HEK293 (cell line): ENCODE measurements around the gene FARSA.

ENCODE experiments used
- CTCF ChIA-PET: fragments of 350-600 bp; formaldehyde crosslinking; extraction: SDS; loops from one replicate; lab custom pipeline; 2021; ENCODE audit warnings: antibody characterized with exemption; lab: Yijun Ruan, JAX
- POLR2A ChIA-PET: fragments of 300-600 bp; formaldehyde crosslinking; extraction: SDS; loops from one replicate; lab custom pipeline; 2020; ENCODE audit warnings: antibody characterized with exemption, inconsistent platforms; lab: Yijun Ruan, JAX
- H3K27ac ChIP-seq: fragments of 200-500 bp; sonication (Bioruptor generic); 2 replicates; pipeline ENCODE4 v1.5.1; 2014; ENCODE audit warnings: low read depth, low read length, control low read depth, inconsistent platforms; ENCODE audit errors: extremely low read depth
- H3K36me3 ChIP-seq, 2 experiments: fragments of 200-500 bp in 1 of 2; sonication (Bioruptor generic) in 1 of 2; 1 replicate in 1 of 2; 2 replicates in 1 of 2; pipeline ENCODE4 v1.5.1; 2014 to 2017; ENCODE audit warnings: inconsistent platforms in 2 of 2, low read length in 2 of 2; ENCODE audit not compliant: control insufficient read depth in 2 of 2, insufficient read depth in 1 of 2
- H3K4me1 ChIP-seq: fragments of 200-500 bp; sonication (Bioruptor generic); 2 replicates; pipeline ENCODE4 v1.5.1; 2014; ENCODE audit warnings: mild to moderate bottlenecking, low read length, inconsistent platforms; ENCODE audit not compliant: control insufficient read depth, insufficient read depth
- H3K4me3 ChIP-seq: 2 replicates; pipeline ENCODE4 v1.5.1; 2011; ENCODE audit warnings: low read depth, mild to moderate bottlenecking, control low read depth, low read length, moderate library complexity
- H3K9me3 ChIP-seq: fragments of 200-500 bp; sonication (Bioruptor generic); 2 replicates; pipeline ENCODE4 v1.5.1; 2014; ENCODE audit warnings: low read depth, low read length, inconsistent platforms; ENCODE audit not compliant: control insufficient read depth, insufficient read depth
- ELK4 ChIP-seq: IDR thresholded peaks from 2 replicates; pipeline ENCODE4 v1.6.1; 2011; ENCODE audit warnings: mild to moderate bottlenecking, low read depth, low read length, borderline replicate concordance
- GLIS1 ChIP-seq: fragments of 450-650 bp; formaldehyde crosslinking; IDR thresholded peaks from 2 replicates; pipeline ENCODE4 v1.5.1; 2016; ENCODE audit warnings: missing biosample characterization, missing genetic modification characterization
- MZF1 ChIP-seq: fragments of 450-650 bp; formaldehyde crosslinking; IDR thresholded peaks from 2 replicates; pipeline ENCODE4 v1.5.1; 2017; ENCODE audit warnings: missing biosample characterization, missing genetic modification characterization, borderline replicate concordance
- OSR2 ChIP-seq: fragments of 450-650 bp; formaldehyde crosslinking; IDR thresholded peaks from 2 replicates; pipeline ENCODE4 v1.5.1; 2016; ENCODE audit warnings: missing biosample characterization, missing genetic modification characterization
- PATZ1 ChIP-seq: fragments of 450-650 bp; formaldehyde crosslinking; IDR thresholded peaks from 2 replicates; pipeline ENCODE4 v1.5.1; 2016; ENCODE audit warnings: missing biosample characterization, missing genetic modification characterization
- PRDM6 ChIP-seq: fragments of 450-650 bp; formaldehyde crosslinking; IDR thresholded peaks from 2 replicates; pipeline ENCODE4 v1.5.1; 2017; ENCODE audit warnings: missing biosample characterization, missing genetic modification characterization
- ZBTB44 ChIP-seq: fragments of 450-650 bp; IDR thresholded peaks from 2 replicates; pipeline ENCODE4 v1.5.1; 2018; ENCODE audit warnings: missing biosample characterization, mild to moderate bottlenecking, missing genetic modification characterization
- ZFHX2 ChIP-seq: fragments of 450-650 bp; formaldehyde crosslinking; conservative IDR thresholded peaks from 2 replicates; pipeline ENCODE4 v1.5.1; 2016; ENCODE audit warnings: missing biosample characterization, missing genetic modification characterization
- ZNF121 ChIP-seq: fragments of 450-650 bp; formaldehyde crosslinking; IDR thresholded peaks from 2 replicates; pipeline ENCODE4 v1.5.1; 2016; ENCODE audit warnings: missing biosample characterization, missing genetic modification characterization
- ZNF19 ChIP-seq: fragments of 450-650 bp; formaldehyde crosslinking; IDR thresholded peaks from 2 replicates; pipeline ENCODE4; 2016; ENCODE audit warnings: missing biosample characterization, missing genetic modification characterization, low read depth
- ZNF350 ChIP-seq: fragments of 450-650 bp; formaldehyde crosslinking; IDR thresholded peaks from 2 replicates; pipeline ENCODE4 v1.5.0; 2017; ENCODE audit warnings: missing biosample characterization, mild to moderate bottlenecking, missing genetic modification characterization
- ZNF394 ChIP-seq: fragments of 450-650 bp; formaldehyde crosslinking; IDR thresholded peaks from 2 replicates; pipeline ENCODE4 v1.5.1; 2016; ENCODE audit warnings: missing biosample characterization, missing genetic modification characterization, mild to moderate bottlenecking, moderate library complexity, borderline replicate concordance
- ZNF404 ChIP-seq: fragments of 450-650 bp; formaldehyde crosslinking; IDR thresholded peaks from 2 replicates; pipeline ENCODE4 v1.5.1; 2017; ENCODE audit warnings: missing biosample characterization, missing genetic modification characterization
- ZNF416 ChIP-seq: fragments of 450-650 bp; formaldehyde crosslinking; IDR thresholded peaks from 2 replicates; pipeline ENCODE4 v1.5.1; 2016; ENCODE audit warnings: missing biosample characterization, missing genetic modification characterization
- ZNF548 ChIP-seq: fragments of 450-650 bp; formaldehyde crosslinking; IDR thresholded peaks from 2 replicates; pipeline ENCODE4 v1.5.1; 2016; ENCODE audit warnings: missing biosample characterization, missing genetic modification characterization
- ZNF560 ChIP-seq: fragments of 450-650 bp; formaldehyde crosslinking; IDR thresholded peaks from 2 replicates; pipeline ENCODE4 v1.5.1; 2017; ENCODE audit warnings: missing biosample characterization, missing genetic modification characterization, borderline replicate concordance
- ZNF623 ChIP-seq: fragments of 450-650 bp; formaldehyde crosslinking; IDR thresholded peaks from 2 replicates; pipeline ENCODE4 v1.5.1; 2016; ENCODE audit warnings: missing biosample characterization, missing genetic modification characterization
- ZNF629 ChIP-seq: fragments of 450-650 bp; formaldehyde crosslinking; IDR thresholded peaks from 2 replicates; pipeline ENCODE4 v1.5.1; 2017; ENCODE audit warnings: missing biosample characterization, missing genetic modification characterization
- ZNF664 ChIP-seq: fragments of 450-650 bp; formaldehyde crosslinking; IDR thresholded peaks from 2 replicates; pipeline ENCODE4 v1.5.1; 2016; ENCODE audit warnings: missing biosample characterization, missing genetic modification characterization
- ZNF677 ChIP-seq: fragments of 450-650 bp; IDR thresholded peaks from 2 replicates; pipeline ENCODE4 v1.5.0; 2018; ENCODE audit warnings: missing biosample characterization, mild to moderate bottlenecking, missing genetic modification characterization, moderate library complexity
- ZNF701 ChIP-seq: fragments of 450-650 bp; formaldehyde crosslinking; IDR thresholded peaks from 2 replicates; pipeline ENCODE4 v1.5.1; 2016; ENCODE audit warnings: missing biosample characterization, missing genetic modification characterization
- ZNF830 ChIP-seq: fragments of 450-650 bp; IDR thresholded peaks from 2 replicates; pipeline ENCODE4 v1.5.0; 2018; ENCODE audit warnings: missing biosample characterization, missing genetic modification characterization, low read depth, mild to moderate bottlenecking, moderate library complexity
- TF ChIP-seq, protein P1 (sequence below): fragments of 450-650 bp; formaldehyde crosslinking; IDR thresholded peaks from 2 replicates; pipeline ENCODE4 v1.5.1; 2016; ENCODE audit warnings: missing biosample characterization, missing genetic modification characterization

FARSA gene

GRCh38 chr19:12922959-12923358, 10.6 kb downstream of the FARSA start:
- no peak overlapping the region for H3K27ac ChIP-seq
- no peak overlapping the region for H3K4me3 ChIP-seq
- POLR2A ChIA-PET, result interaction anchor here (0.6 to 1.7 kb wide), 2 partner anchors 10 to 210 kb away, joined by 3 to 8 read pairs; partner anchors contain the start of gene FARSA
- peaks cover 33 to 51% of the 10 kb centered on the region in 2 experiments; a peak in 2 of 3 replicates for H3K36me3 ChIP-seq
- H3K9me3 ChIP-seq, result no peaks in the 10 kb centered on the region
- CTCF ChIA-PET, result no interaction called here
- H3K4me1 ChIP-seq, result no peaks in the 10 kb centered on the region
- TF ChIP-seq, protein P1, sequence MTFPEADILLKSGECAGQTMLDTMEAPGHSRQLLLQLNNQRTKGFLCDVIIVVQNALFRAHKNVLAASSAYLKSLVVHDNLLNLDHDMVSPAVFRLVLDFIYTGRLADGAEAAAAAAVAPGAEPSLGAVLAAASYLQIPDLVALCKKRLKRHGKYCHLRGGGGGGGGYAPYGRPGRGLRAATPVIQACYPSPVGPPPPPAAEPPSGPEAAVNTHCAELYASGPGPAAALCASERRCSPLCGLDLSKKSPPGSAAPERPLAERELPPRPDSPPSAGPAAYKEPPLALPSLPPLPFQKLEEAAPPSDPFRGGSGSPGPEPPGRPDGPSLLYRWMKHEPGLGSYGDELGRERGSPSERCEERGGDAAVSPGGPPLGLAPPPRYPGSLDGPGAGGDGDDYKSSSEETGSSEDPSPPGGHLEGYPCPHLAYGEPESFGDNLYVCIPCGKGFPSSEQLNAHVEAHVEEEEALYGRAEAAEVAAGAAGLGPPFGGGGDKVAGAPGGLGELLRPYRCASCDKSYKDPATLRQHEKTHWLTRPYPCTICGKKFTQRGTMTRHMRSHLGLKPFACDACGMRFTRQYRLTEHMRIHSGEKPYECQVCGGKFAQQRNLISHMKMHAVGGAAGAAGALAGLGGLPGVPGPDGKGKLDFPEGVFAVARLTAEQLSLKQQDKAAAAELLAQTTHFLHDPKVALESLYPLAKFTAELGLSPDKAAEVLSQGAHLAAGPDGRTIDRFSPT (tag by site-specific recombination), result 0 out of 2 replicates have a peak, but pooled peaks have one; percentile 12
- TF ChIP-seq ZNF677 (tag by site-specific recombination) (no peak), ZNF623 (peak; percentile 64)

DNA sequence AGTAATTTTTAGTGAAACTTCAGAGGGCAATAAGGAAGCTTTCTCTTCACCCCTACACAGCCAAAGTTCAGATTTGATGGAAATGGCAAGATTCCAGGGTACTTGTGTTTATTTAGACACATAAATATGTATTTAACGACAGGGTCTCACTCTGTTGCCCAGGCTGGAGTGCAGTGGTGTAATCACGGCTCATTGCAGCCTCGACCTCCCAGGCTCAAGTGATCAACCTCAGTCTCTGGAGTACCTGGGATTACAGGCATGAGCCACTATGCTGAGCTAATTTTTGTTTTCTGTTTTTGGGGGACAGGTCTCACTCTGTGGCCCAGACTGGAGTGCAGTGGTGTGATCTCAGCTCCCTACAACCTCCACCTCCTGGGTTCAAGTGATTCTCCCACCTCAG, 12.5 kb downstream of the FARSA start:
- CTCF ChIA-PET, result interaction anchor here (0.6 to 1.4 kb wide), 3 partner anchors 12 to 44 kb away, joined by 3 to 7 read pairs (median 3); no protein-coding TSS in a partner anchor
- TF ChIP-seq GLIS1 (tag by site-specific recombination), result peak; percentile 33; the same call in 1 of the 2 replicates
- 0 out of 2 replicates have a peak, but pooled peaks have one; percentile 29 for TF ChIP-seq ZNF664 (tag by site-specific recombination)
- peak; percentile 93 for TF ChIP-seq ZNF121 (tag by site-specific recombination)
- no peak for TF ChIP-seq ZNF416 (tag by site-specific recombination)
- TF ChIP-seq ZNF350, result no peak
- no peak for TF ChIP-seq ELK4
- TF ChIP-seq ZNF394 (tag by site-specific recombination), result peak; percentile 27; the same call in 1 of the 2 replicates
- TF ChIP-seq PATZ1 (tag by site-specific recombination), result no peak

GRCh38 chr19:12918253-12918652, 15.3 kb downstream of the FARSA start:
- Histone ChIP-seq H3K36me3 (peaks cover 6 to 12% of the 10 kb centered on the region in 2 experiments; a peak in 2 of 3 replicates), H3K4me1 (peaks cover 5% of the 10 kb centered on the region; the same call in 1 of the 2 replicates), H3K4me3 (no peak overlapping the region), H3K27ac (no peak overlapping the region), H3K9me3 (no peaks in the 10 kb centered on the region)
- ChIA-PET POLR2A (interaction anchor here (1.0 kb wide), 1 partner anchor 32 kb away, joined by 3 read pairs; no protein-coding TSS in a partner anchor), CTCF (no interaction called here)
- no peak for TF ChIP-seq ZNF548 (tag by site-specific recombination)
- TF ChIP-seq ZFHX2 (tag by site-specific recombination), result no peak
- TF ChIP-seq PRDM6, result no peak
- TF ChIP-seq ZNF404 (tag by site-specific recombination), result no peak
- no peak for TF ChIP-seq MZF1 (tag by site-specific recombination)
- no peak for TF ChIP-seq ZNF19
- no peak for TF ChIP-seq ZNF560
- no peak for TF ChIP-seq ZNF629 (tag by site-specific recombination)
- no peak for TF ChIP-seq OSR2 (tag by site-specific recombination)
- no peak for TF ChIP-seq ZBTB44 (tag by site-specific recombination)
- no peak for TF ChIP-seq ZNF701
- TF ChIP-seq ZNF830 (tag by site-specific recombination), result no peak

More for the DNA sequence above, 12.5 kb downstream of the FARSA start:
- no peak overlapping the region for H3K27ac ChIP-seq
- H3K4me3 ChIP-seq, result no peak overlapping the region
- H3K9me3 ChIP-seq, result no peaks in the 10 kb centered on the region
- no peaks in the 10 kb centered on the region for H3K4me1 ChIP-seq
- POLR2A ChIA-PET, result interaction anchor here (1.9 to 3.0 kb wide), 2 partner anchors 12 to 30 kb away, joined by 12 to 18 read pairs; partner anchors contain the start of genes FARSA and GCDH
- H3K36me3 ChIP-seq, result peaks cover 24 to 36% of the 10 kb centered on the region in 2 experiments; a peak in 2 of 3 replicates
